ENCODE data around the gene ACOX1.

GRCh38 chr17:76004750-76005262 lies 25.8 kb upstream of the ACOX1 start:
- TF ChIP-seq CTCF (IDR thresholded peaks at IDR 0.05): no peak
- TF ChIP-seq POLR2A (IDR thresholded peaks at IDR 0.05): no peak
